ENCODE measurements around the gene FCGR3B. TPM values are rescaled to one million over a fixed set of nuclear protein-coding genes. Genes with fewer than 3 reads are reported as not detected.
"Not testable (repeated sequence)": the region's sequence is repeated elsewhere in the genome, so short reads cannot be mapped to it uniquely, and the experiment has no call there.

FCGR3B gene
- total RNA-seq, 2 experiments from 2014 or later, result not detected

GRCh38 chr1:161658524-161658923 is 27.5 kb upstream of the FCGR3B start:
- H3K9me3 Mint-ChIP-seq; DNase-seq; H3K27ac Mint-ChIP-seq; intact Hi-C loops (cut with micrococcal nuclease); H3K27me3 Mint-ChIP-seq; H3K4me3 Mint-ChIP-seq; H3K36me3 Mint-ChIP-seq; CTCF ChIA-PET; H3K4me1 Mint-ChIP-seq (ENCODE audit: low read depth); POLR2A ChIA-PET: not testable (repeated sequence)

- H3K4me3 Mint-ChIP-seq; intact Hi-C loops (cut with micrococcal nuclease); H3K4me1 Mint-ChIP-seq (ENCODE audit: low read depth); H3K27ac Mint-ChIP-seq; POLR2A ChIA-PET; DNase-seq; H3K9me3 Mint-ChIP-seq; H3K27me3 Mint-ChIP-seq; H3K36me3 Mint-ChIP-seq; CTCF ChIA-PET: not testable (repeated sequence)
Observed at GRCh38 chr1:161653971-161654370, 23.0 kb upstream of the FCGR3B start.

- H3K27me3 Mint-ChIP-seq; H3K27ac Mint-ChIP-seq; H3K4me1 Mint-ChIP-seq (ENCODE audit: low read depth); CTCF ChIA-PET; H3K36me3 Mint-ChIP-seq; H3K4me3 Mint-ChIP-seq; H3K9me3 Mint-ChIP-seq; POLR2A ChIA-PET; intact Hi-C loops (cut with micrococcal nuclease); DNase-seq: not testable (repeated sequence)
Observed at GRCh38 chr1:161653541-161653940, 22.6 kb upstream of the FCGR3B start.

- H3K9me3 Mint-ChIP-seq; H3K36me3 Mint-ChIP-seq; H3K27me3 Mint-ChIP-seq; POLR2A ChIA-PET; H3K4me3 Mint-ChIP-seq; H3K27ac Mint-ChIP-seq; H3K4me1 Mint-ChIP-seq (ENCODE audit: low read depth); DNase-seq: not testable (repeated sequence)
- CTCF ChIA-PET, result interaction anchor here (0.7 to 0.9 kb wide), 5 partner anchors 79 to 95 kb away, joined by 3 to 5 read pairs (median 3); no protein-coding TSS in a partner anchor
- intact Hi-C loops (cut with micrococcal nuclease), result loop anchor here (10.0 kb wide), 1 partner anchor 387 kb away; no protein-coding TSS in a partner anchor
Observed at GRCh38 chr1:161647507-161648360, 16.8 kb upstream of the FCGR3B start.

- H3K27me3 Mint-ChIP-seq; CTCF ChIA-PET; H3K4me3 Mint-ChIP-seq; H3K36me3 Mint-ChIP-seq; DNase-seq; H3K9me3 Mint-ChIP-seq; H3K4me1 Mint-ChIP-seq (ENCODE audit: low read depth); POLR2A ChIA-PET; H3K27ac Mint-ChIP-seq: not testable (repeated sequence)
- intact Hi-C loops (cut with micrococcal nuclease), result loop anchor here (10.0 kb wide), 1 partner anchor 390 kb away; no protein-coding TSS in a partner anchor
Observed at GRCh38 chr1:161644855-161645254, 13.9 kb upstream of the FCGR3B start.

GRCh38 chr1:161643481-161644208 is 12.7 kb upstream of the FCGR3B start:
- CTCF ChIA-PET; DNase-seq; H3K9me3 Mint-ChIP-seq; H3K4me3 Mint-ChIP-seq; POLR2A ChIA-PET; H3K27ac Mint-ChIP-seq; H3K4me1 Mint-ChIP-seq (ENCODE audit: low read depth); H3K36me3 Mint-ChIP-seq; H3K27me3 Mint-ChIP-seq: not testable (repeated sequence)
- intact Hi-C loops (cut with micrococcal nuclease), result loop anchor here (10.0 kb wide), 1 partner anchor 391 kb away; no protein-coding TSS in a partner anchor

- H3K4me1 Mint-ChIP-seq (ENCODE audit: low read depth); H3K27me3 Mint-ChIP-seq; H3K27ac Mint-ChIP-seq; CTCF ChIA-PET; H3K36me3 Mint-ChIP-seq; DNase-seq; H3K4me3 Mint-ChIP-seq; POLR2A ChIA-PET; H3K9me3 Mint-ChIP-seq: not testable (repeated sequence)
- intact Hi-C loops (cut with micrococcal nuclease), result loop anchor here (10.0 kb wide), 1 partner anchor 392 kb away; no protein-coding TSS in a partner anchor
Observed at GRCh38 chr1:161642697-161643096, 11.7 kb upstream of the FCGR3B start.

GRCh38 chr1:161639203-161639602 is 8.2 kb upstream of the FCGR3B start:
- H3K4me1 Mint-ChIP-seq (ENCODE audit: low read depth), result peaks cover 19% of the 10 kb centered on the region
- POLR2A ChIA-PET; H3K4me3 Mint-ChIP-seq; H3K36me3 Mint-ChIP-seq; DNase-seq; H3K27me3 Mint-ChIP-seq; CTCF ChIA-PET; H3K9me3 Mint-ChIP-seq; intact Hi-C loops (cut with micrococcal nuclease); H3K27ac Mint-ChIP-seq: not testable (repeated sequence)

GRCh38 chr1:161638251-161638993 is 7.4 kb upstream of the FCGR3B start:
- DNase-seq; intact Hi-C loops (cut with micrococcal nuclease); H3K9me3 Mint-ChIP-seq; H3K27me3 Mint-ChIP-seq; POLR2A ChIA-PET; H3K36me3 Mint-ChIP-seq; H3K27ac Mint-ChIP-seq; H3K4me3 Mint-ChIP-seq; CTCF ChIA-PET: not testable (repeated sequence)
- H3K4me1 Mint-ChIP-seq (ENCODE audit: low read depth), result peaks cover 19% of the 10 kb centered on the region

GRCh38 chr1:161636976-161637375 is 6.0 kb upstream of the FCGR3B start:
- CTCF ChIA-PET; H3K9me3 Mint-ChIP-seq; H3K27me3 Mint-ChIP-seq; POLR2A ChIA-PET; DNase-seq; intact Hi-C loops (cut with micrococcal nuclease); H3K4me3 Mint-ChIP-seq; H3K36me3 Mint-ChIP-seq; H3K27ac Mint-ChIP-seq: not testable (repeated sequence)
- peaks cover 12% of the 10 kb centered on the region for H3K4me1 Mint-ChIP-seq (ENCODE audit: low read depth)

GRCh38 chr1:161636189-161636782 is 5.3 kb upstream of the FCGR3B start:
- H3K9me3 Mint-ChIP-seq; H3K4me3 Mint-ChIP-seq; POLR2A ChIA-PET; CTCF ChIA-PET; H3K27me3 Mint-ChIP-seq; intact Hi-C loops (cut with micrococcal nuclease); H3K36me3 Mint-ChIP-seq: not testable (repeated sequence)
- peak; percentile 42 for DNase-seq
- H3K27ac Mint-ChIP-seq, result peak overlapping the region; percentile 67
- peaks cover 12% of the 10 kb centered on the region for H3K4me1 Mint-ChIP-seq (ENCODE audit: low read depth)

- H3K4me3 Mint-ChIP-seq; CTCF ChIA-PET; H3K9me3 Mint-ChIP-seq; H3K27me3 Mint-ChIP-seq; DNase-seq; POLR2A ChIA-PET; H3K27ac Mint-ChIP-seq; intact Hi-C loops (cut with micrococcal nuclease); H3K36me3 Mint-ChIP-seq: not testable (repeated sequence)
- peaks cover 12% of the 10 kb centered on the region for H3K4me1 Mint-ChIP-seq (ENCODE audit: low read depth)
Observed at GRCh38 chr1:161634993-161635392, 4.0 kb upstream of the FCGR3B start.

All from activated CD4-positive, alpha-beta memory T cell treated with anti-CD3 and anti-CD28 coated beads for 36 hours (primary cell).